ENCODE measurements around the gene CDHR5. TPM values are rescaled to one million over a fixed set of nuclear protein-coding genes. Genes with fewer than 3 reads are reported as not detected.

Gene CDHR5
- total and polyA plus RNA-seq, 9 of the 15 experiments (the other 6 are each of a cell fraction or from before 2014, with no cell fraction given) = 0.16 TPM; not detected in 8

- H4K20me1 ChIP-seq (replicated peaks; ENCODE audit: control insufficient read depth, insufficient read depth, low read length) = no peaks in the 10 kb centered on the region
- no peak overlapping the region for H3K4me3 ChIP-seq
- H3K9ac ChIP-seq (ENCODE audit: insufficient read depth in 1 of 2, low read depth in 2 of 2, low read length in 2 of 2) = peak overlapping the region in 1 of 2 experiments; percentile 48; a peak in 1 of 4 replicates
- no peak overlapping the region for H3K4me2 ChIP-seq (ENCODE audit: insufficient read depth, low read length)
- FAIRE-seq (no peak), DNase-seq (ENCODE audit: extremely low read depth in 1 of 4, low spot score in 3 of 4) (peak in 1 of 4 experiments; percentile 47), ATAC-seq (peak; percentile 88)
- peak; percentile 48; the same call in 1 of the 2 replicates for TF ChIP-seq POLR2G (IDR thresholded peaks at IDR 0.05; ENCODE audit: low read depth, low read length)
- TF ChIP-seq ZNF407 (IDR thresholded peaks at IDR 0.05; ENCODE audit: low read depth) = no peak
- peak; percentile 16 to 46 (median 29); a peak in 4 of 6 replicates for TF ChIP-seq CTCF (IDR thresholded peaks at IDR 0.05 in 2 of 3, conservative IDR thresholded peaks at IDR 0.05 in 1 of 3; ENCODE audit: insufficient read depth in 2 of 3, low read depth in 1 of 3, low read length in 3 of 3)
- H3K27ac ChIP-seq (ENCODE audit: extremely low read depth, low read depth, low read length) = no peak overlapping the region
- H3K9me3 ChIP-seq (replicated peaks; ENCODE audit: control insufficient read depth, insufficient read depth, low read depth, low read length) = no peaks in the 10 kb centered on the region
- no peaks in the 10 kb centered on the region for H3K9me1 ChIP-seq (ENCODE audit: control insufficient read depth, insufficient read depth, low read length)
- ChIA-PET CTCF (ENCODE audit: low intra/inter-chr PET ratio) (no interaction called here), POLR2A (interaction anchor here (1.7 kb wide), 1 partner anchor 9 kb away, joined by 4 read pairs; no protein-coding TSS in a partner anchor)
- intact Hi-C loops (cut with micrococcal nuclease) = no loop called here
- H3K79me2 ChIP-seq (ENCODE audit: control insufficient read depth, insufficient read depth, low read length) = no peaks in the 10 kb centered on the region; the same call in 1 of the 3 replicates
- no TSS peak for BruUV-seq (replicated peaks)
- no peak overlapping the region for H2AFZ ChIP-seq (ENCODE audit: low read depth, low read length)
- in situ Hi-C loops (cut with MboI) = no loop called here
- H3K4me1 ChIP-seq (replicated peaks in 1 of 2; ENCODE audit: control insufficient read depth in 2 of 2, insufficient read depth in 2 of 2, low read length in 2 of 2) = peaks cover 0 to 17% of the 10 kb centered on the region in 2 experiments; a peak in 1 of 5 replicates
- H3K36me3 ChIP-seq (ENCODE audit: control insufficient read depth, insufficient read depth, low read length) = peaks cover 90% of the 10 kb centered on the region
- WGBS (ENCODE audit: insufficient coverage, low coverage, missing lambda C conversion rate) = 95% methylated on average over 17 of the region's 29 CpGs
- H3K27me3 ChIP-seq (ENCODE audit: control insufficient read depth in 2 of 2, insufficient read depth in 2 of 2, low read length in 2 of 2) = no peaks in the 10 kb centered on the region
Observed at GRCh38 chr11:597166-597725, 27.5 kb downstream of the CDHR5 start.
